ENCODE results near the gene MGRN1.

GRCh38 chr16:4684058-4684715, 59.6 kb downstream of the MGRN1 start:
- TF ChIP-seq EP300 (IDR thresholded peaks at IDR 0.05) (no peak), CTCF (IDR thresholded peaks at IDR 0.05) (no peak), POLR2A (IDR thresholded peaks at IDR 0.05; ENCODE audit: low read depth) (no peak)

Data from esophagus muscularis mucosa (tissue), 4 donors.